Naive B cell (primary cell): Measurements from ENCODE around the gene ALOX5. TPM values are rescaled to one million over a fixed set of nuclear protein-coding genes. Genes with fewer than 3 reads are reported as not detected.
"Not testable (repeated sequence)": the region's sequence is repeated elsewhere in the genome, so short reads cannot be mapped to it uniquely, and the experiment has no call there.

Experiments
- ATAC-seq, 2 donors: fragments of 150-1000 bp; cut with Tn5 transposase; 2 replicates each; pipeline ENCODE4 v1.10.0; 2021; ENCODE audit warnings: low read depth in 2 of 2, mild to moderate bottlenecking in 2 of 2, moderate library complexity in 2 of 2
- DNase-seq: peaks from one replicate; pipeline ENCODE4 v3.0.0; 2022
- H3K27ac Mint-ChIP-seq, 6 donors: one replicate each; pipeline ENCODE4 v1.8.0; 2020 to 2022; ENCODE audit warnings: mild to moderate bottlenecking in 6 of 6, mixed read lengths in 6 of 6, moderate library complexity in 5 of 6, inconsistent platforms in 2 of 6
- H3K27me3 Mint-ChIP-seq, 3 donors: one replicate each; pipeline ENCODE4 v1.8.0; 2021 to 2022; ENCODE audit warnings: mixed read lengths in 3 of 3, mild to moderate bottlenecking in 1 of 3
- H3K36me3 Mint-ChIP-seq, 2 donors: one replicate each; pipeline ENCODE4 v1.8.0; 2020 to 2022; ENCODE audit warnings: mixed read lengths in 2 of 2, inconsistent platforms in 1 of 2, mild to moderate bottlenecking in 1 of 2
- H3K4me1 Mint-ChIP-seq, 3 donors: one replicate each; pipeline ENCODE4 v1.8.0; 2020 to 2022; ENCODE audit warnings: mixed read lengths in 3 of 3, inconsistent platforms in 1 of 3, mild to moderate bottlenecking in 1 of 3, moderate library complexity in 1 of 3
- H3K4me3 Mint-ChIP-seq, 8 donors: one replicate each; pipeline ENCODE4 v1.8.0; 2020 to 2022; ENCODE audit warnings: mild to moderate bottlenecking in 8 of 8, mixed read lengths in 8 of 8, moderate library complexity in 8 of 8, inconsistent platforms in 2 of 8
- H3K9me3 Mint-ChIP-seq, 7 donors: one replicate each; pipeline ENCODE4 v1.8.0; 2020 to 2022; ENCODE audit warnings: mixed read lengths in 7 of 7, mild to moderate bottlenecking in 5 of 7, inconsistent platforms in 2 of 7, moderate library complexity in 1 of 7
- polyA plus RNA-seq, 6 donors: library from polyadenylated mRNA; unstranded; fragments of 300-500 nt; fragmentation: Illumina TruSeq; gene quantifications; one replicate each; pipeline ENCODE4 v1.2.3, GENCODE V29; 2021; ENCODE audit warnings: low read depth in 6 of 6

Gene ALOX5
- polyA plus RNA-seq = 100 to 1,000 TPM; 120 to 202 (median 153) TPM

DNA sequence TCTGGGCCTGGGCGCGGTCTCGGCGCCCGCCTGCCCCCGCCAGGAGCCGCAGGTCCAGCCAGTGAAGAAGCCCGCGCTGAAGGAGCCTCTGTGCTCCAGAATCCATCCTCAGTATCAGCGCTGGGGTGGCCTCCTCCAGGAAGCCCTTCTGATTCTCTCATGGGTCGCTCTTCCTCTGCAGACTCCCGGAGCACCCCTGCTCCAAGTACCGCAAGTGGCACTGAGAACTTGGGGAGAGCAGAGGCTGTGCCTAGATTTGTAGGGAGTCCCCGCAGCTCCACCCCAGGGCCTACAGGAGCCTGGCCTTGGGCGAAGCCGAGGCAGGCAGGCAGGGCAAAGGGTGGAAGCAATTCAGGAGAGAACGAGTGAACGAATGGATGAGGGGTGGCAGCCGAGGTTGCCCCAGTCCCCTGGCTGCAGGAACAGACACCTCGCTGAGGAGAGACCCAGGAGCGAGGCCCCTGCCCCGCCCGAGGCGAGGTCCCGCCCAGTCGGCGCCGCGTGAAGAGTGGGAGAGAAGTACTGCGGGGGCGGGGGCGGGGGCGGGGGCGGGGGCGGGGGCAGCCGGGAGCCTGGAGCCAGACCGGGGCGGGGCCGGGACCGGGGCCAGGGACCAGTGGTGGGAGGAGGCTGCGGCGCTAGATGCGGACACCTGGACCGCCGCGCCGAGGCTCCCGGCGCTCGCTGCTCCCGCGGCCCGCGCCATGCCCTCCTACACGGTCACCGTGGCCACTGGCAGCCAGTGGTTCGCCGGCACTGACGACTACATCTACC is at the start of gene ALOX5:
ALOX5 (plus strand) TSS at position 641 of the 774 bp plus-strand sequence; CDS start at position 705, 64 bp downstream.
- peaks cover 67 to 86% (median 84%) of the 10 kb centered on the region in 3 donors for H3K4me1 Mint-ChIP-seq
- ATAC-seq = peak; percentile 41 to 43
- H3K36me3 Mint-ChIP-seq = peaks cover 0 to 14% of the 10 kb centered on the region in 2 donors
- no peaks in the 10 kb centered on the region for H3K27me3 Mint-ChIP-seq
- peak within 1 kb of the TSS; percentile 94 to 98 (median 97) for H3K4me3 Mint-ChIP-seq
- peak; percentile 64 for DNase-seq
- H3K27ac Mint-ChIP-seq = peak within 1 kb of the TSS; percentile 87 to 98 (median 96)
- H3K9me3 Mint-ChIP-seq = no peaks in the 10 kb centered on the region

DNA sequence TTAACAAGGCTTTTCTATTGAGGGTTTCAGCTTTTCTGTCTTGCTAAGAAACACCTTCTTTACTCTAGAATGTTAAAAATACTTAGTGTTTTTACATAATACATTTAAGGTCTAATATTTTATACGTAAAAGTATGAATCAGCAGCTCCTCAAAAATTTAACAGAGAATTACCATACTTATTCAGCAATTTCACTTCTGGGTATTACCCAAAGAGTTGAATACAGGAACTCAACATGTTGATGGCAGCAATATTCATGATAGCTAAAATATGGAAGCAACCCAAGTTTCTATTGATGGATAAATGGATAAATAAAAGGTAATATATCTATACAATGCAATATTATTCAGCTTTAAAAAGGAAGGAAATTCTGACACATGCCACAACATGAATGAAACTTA is 48.9 kb upstream of the ALOX5 start:
- no peak overlapping the region for H3K4me3 Mint-ChIP-seq
- no peak overlapping the region for H3K27ac Mint-ChIP-seq
- DNase-seq = no peak
- H3K4me1 Mint-ChIP-seq = peaks cover 0 to 4% (median 0%) of the 10 kb centered on the region in 3 donors
- no peak for ATAC-seq
- H3K36me3 Mint-ChIP-seq = peaks cover 0 to 12% of the 10 kb centered on the region in 2 donors
- peaks cover 6 to 52% (median 32%) of the 10 kb centered on the region in 7 donors for H3K9me3 Mint-ChIP-seq
- no peaks in the 10 kb centered on the region for H3K27me3 Mint-ChIP-seq

DNA sequence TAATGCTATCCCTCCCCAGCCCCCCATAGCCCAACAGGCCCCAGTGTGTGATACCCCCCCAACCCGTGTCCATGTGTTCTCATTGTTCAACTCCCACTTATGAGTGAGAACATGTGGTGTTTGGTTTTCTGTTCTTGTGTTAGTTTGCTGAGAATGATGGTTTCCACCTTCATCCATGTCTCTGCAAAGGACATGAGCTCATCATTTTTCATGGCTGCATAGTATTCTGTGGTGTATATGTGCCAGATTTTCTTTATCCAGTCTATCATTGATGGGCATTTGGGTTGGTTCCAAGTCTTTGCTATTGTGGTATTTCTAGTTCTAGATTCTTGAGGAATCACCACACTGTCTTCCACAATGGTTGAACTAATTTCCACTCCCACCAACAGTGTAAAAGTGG is 47.2 kb upstream of the ALOX5 start:
- not testable (repeated sequence) for H3K4me3 Mint-ChIP-seq, H3K4me1 Mint-ChIP-seq, DNase-seq, H3K27ac Mint-ChIP-seq, H3K27me3 Mint-ChIP-seq, ATAC-seq
- H3K36me3 Mint-ChIP-seq = peaks cover 3 to 12% of the 10 kb centered on the region in 2 donors
- H3K9me3 Mint-ChIP-seq = peaks cover 14 to 49% (median 33%) of the 10 kb centered on the region in 7 donors

DNA sequence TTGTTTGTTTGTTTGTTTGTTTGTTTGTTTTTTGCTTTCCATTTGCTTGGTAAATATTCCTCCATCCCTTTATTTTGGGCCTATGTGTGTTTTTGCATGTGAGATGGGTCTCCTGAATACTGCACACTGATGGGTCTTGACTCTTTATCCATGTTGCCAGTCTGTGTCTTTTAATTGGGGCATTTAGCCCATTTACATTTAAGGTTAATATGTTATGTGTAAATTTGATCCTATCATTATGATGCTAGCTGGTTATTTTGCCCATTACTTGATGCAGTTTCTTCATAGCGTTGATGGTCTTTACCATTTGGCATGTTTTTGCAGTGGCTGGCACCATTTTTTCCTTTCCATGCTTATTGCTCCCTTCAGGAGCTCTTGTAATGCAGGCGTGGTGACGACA is 42.2 kb upstream of the ALOX5 start:
- not testable (repeated sequence) for H3K4me1 Mint-ChIP-seq

DNA sequence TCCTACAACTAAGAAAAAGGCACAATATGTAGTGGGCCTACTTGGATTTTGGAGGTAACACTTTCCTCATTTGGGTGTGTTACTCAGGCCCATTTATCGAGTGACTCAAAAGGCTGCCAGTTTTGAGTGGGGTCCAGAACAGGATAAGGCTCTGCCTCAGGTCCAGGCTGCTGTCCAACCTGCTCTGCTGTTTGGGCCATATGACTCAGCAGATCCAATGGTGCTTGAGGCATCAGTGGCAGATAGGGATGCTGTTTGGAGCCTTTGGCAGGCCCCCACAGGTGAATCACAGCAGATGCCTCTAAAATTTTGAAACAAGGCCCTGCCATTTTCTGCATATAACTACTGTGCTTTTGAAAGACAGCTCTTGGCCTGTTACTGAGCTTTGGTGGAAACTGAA is 34.1 kb upstream of the ALOX5 start:
- no peak for ATAC-seq
- Mint-ChIP-seq H3K36me3 (peaks cover 0 to 15% of the 10 kb centered on the region in 2 donors), H3K4me3 (no peak overlapping the region), H3K4me1 (peaks cover 3 to 18% (median 16%) of the 10 kb centered on the region in 3 donors), H3K27me3 (no peaks in the 10 kb centered on the region), H3K9me3 (peaks cover 0 to 27% (median 11%) of the 10 kb centered on the region in 7 donors), H3K27ac (no peak overlapping the region)
- DNase-seq = no peak

More for the DNA sequence above, 42.2 kb upstream of the ALOX5 start:
- DNase-seq, H3K4me3 Mint-ChIP-seq, ATAC-seq, H3K27ac Mint-ChIP-seq: not testable (repeated sequence)
- peaks cover 5 to 11% of the 10 kb centered on the region in 2 donors for H3K36me3 Mint-ChIP-seq
- peaks cover 9 to 38% (median 23%) of the 10 kb centered on the region in 7 donors for H3K9me3 Mint-ChIP-seq
- peaks cover 0 to 11% (median 0%) of the 10 kb centered on the region in 3 donors for H3K27me3 Mint-ChIP-seq

DNA sequence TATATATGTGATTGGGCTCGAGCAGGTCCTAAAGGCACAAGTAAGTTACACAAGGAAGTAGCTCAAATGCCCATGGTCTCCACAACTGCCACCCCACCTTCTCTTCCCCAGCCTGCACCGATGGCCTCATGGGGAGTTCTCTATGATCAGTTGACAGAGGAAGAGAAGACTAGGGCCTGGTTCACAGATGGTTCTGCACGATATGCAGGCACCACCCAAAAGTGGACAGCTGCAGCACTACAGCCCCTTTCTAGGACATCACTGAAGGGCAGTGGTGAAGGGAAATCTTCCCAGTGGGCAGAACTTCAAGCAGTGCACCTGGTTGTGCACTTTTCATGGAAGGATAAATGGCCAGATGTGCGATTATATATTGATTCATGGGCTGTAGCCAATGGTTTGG is 33.6 kb upstream of the ALOX5 start:
- not testable (repeated sequence) for ATAC-seq, H3K4me3 Mint-ChIP-seq, H3K27me3 Mint-ChIP-seq, H3K27ac Mint-ChIP-seq, DNase-seq
- H3K9me3 Mint-ChIP-seq = peaks cover 0 to 27% (median 12%) of the 10 kb centered on the region in 7 donors
- H3K36me3 Mint-ChIP-seq = peaks cover 0 to 15% of the 10 kb centered on the region in 2 donors
- peaks cover 3 to 18% (median 16%) of the 10 kb centered on the region in 3 donors for H3K4me1 Mint-ChIP-seq

DNA sequence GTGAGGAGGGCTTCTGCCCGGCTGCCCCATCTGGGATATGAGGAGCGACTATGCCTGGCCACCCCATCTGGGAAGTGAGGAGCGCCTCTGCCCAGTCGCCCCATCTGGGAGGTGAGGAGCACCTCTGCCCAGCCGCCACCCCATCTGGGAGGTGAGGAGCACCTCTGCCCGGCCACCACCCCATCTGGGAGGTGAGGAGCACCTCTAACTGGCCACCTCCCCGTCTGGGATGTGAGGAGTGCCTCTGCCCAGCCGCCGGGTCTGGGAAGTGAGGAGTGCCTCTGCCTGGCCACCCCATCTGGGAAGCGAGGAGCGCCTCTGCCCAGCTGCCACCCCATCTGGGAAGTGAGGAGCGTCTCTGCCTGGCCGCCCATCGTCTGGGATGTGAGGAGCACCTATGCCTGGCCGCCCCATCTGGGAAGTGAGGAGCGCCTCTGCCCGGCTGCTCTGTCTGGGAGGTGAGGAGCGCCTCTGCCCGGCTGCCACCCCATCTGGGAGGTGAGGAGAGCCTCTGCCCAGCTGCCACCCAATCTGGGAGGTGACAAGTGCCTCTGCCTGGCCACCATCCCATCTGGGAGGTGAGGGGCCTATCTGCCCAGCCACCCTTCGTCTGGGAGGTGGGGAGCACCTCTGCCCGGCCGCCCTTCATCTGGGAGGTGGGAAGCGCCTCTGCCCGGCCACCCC is 27.2 kb upstream of the ALOX5 start:
- DNase-seq, H3K4me3 Mint-ChIP-seq, H3K36me3 Mint-ChIP-seq, H3K27me3 Mint-ChIP-seq, H3K27ac Mint-ChIP-seq, ATAC-seq: not testable (repeated sequence)
- peaks cover 0 to 21% (median 6%) of the 10 kb centered on the region in 7 donors for H3K9me3 Mint-ChIP-seq
- peaks cover 5 to 27% (median 15%) of the 10 kb centered on the region in 3 donors for H3K4me1 Mint-ChIP-seq

DNA sequence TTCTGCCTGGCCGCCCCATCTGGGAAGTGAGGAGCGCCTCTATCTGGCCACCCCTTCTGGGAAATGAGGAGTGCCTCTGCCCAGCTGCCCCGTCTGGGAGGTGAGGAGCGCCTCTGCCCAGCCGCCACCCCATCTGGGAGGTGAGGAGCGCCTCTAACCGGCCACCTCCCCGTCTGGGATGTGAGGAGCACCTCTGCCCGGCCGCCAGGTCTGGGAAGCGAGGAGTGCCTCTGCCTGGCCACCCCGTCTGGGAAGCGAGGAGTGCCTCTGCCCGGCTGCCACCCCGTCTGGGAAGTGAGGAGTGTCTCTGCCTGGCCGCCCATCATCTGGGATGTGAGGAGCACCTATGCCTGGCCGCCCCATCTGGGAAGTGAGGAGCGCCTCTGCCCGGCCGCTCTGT is 26.6 kb upstream of the ALOX5 start:
- Mint-ChIP-seq H3K9me3 (peaks cover 0 to 20% (median 6%) of the 10 kb centered on the region in 7 donors), H3K4me1 (peaks cover 11 to 28% (median 16%) of the 10 kb centered on the region in 3 donors)
- H3K36me3 Mint-ChIP-seq, ATAC-seq, H3K27ac Mint-ChIP-seq, H3K27me3 Mint-ChIP-seq, DNase-seq, H3K4me3 Mint-ChIP-seq: not testable (repeated sequence)

DNA sequence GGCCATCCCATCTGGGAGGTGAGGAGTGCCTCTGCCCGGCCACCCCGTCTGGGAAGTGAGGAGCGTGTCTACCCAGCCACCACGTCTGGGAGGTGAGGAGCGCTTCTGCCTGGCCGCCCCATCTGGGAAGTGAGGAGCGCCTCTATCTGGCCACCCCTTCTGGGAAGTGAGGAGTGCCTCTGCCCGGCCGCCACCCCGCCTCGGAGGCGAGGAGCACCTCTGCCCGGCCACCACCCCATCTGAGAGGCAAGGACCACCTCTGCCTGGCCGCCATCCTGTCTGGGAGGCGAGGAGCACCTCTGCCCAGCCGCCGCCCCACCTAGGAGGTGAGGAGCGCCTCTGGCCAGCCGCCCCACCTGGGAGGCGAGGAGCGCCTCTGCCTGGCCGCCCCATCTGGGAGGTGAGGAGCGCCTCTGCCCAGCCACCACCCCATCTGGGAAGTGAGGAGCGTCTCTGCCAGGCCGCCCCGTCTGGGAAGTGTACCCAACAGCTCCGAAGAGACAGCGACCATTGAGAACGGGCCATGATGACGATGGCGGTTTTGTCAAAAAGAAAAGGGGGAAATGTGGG is 25.7 kb upstream of the ALOX5 start:
- H3K4me3 Mint-ChIP-seq = peak overlapping the region in 1 of 8 donors; percentile 29
- not testable (repeated sequence) for ATAC-seq, H3K27me3 Mint-ChIP-seq, H3K27ac Mint-ChIP-seq, DNase-seq, H3K36me3 Mint-ChIP-seq
- H3K9me3 Mint-ChIP-seq = peaks cover 0 to 19% (median 6%) of the 10 kb centered on the region in 7 donors
- H3K4me1 Mint-ChIP-seq = peaks cover 19 to 30% (median 20%) of the 10 kb centered on the region in 3 donors

DNA sequence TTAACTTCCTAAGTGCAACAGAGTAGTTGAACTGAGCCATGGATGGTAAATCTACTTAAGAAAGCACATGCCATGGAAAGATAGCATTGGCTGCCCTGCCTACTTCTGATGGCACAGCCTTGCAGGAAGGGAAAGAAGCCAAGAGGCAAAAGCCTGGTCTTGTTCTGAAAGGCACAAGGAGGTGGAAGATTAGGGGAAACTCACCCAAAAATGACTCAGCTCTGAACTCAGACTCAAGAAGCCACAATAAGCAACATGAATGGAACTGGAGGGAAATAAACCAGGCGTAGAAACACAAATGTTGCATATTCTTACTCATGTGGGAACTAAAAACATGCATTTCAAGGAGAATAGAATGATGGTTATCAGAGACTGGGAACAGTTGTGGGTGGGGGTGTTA is 20.8 kb upstream of the ALOX5 start:
- peaks cover 43 to 60% (median 54%) of the 10 kb centered on the region in 3 donors for H3K4me1 Mint-ChIP-seq
- peaks cover 0 to 6% (median 0%) of the 10 kb centered on the region in 7 donors for H3K9me3 Mint-ChIP-seq
- H3K36me3 Mint-ChIP-seq = no peaks in the 10 kb centered on the region
- H3K27me3 Mint-ChIP-seq = no peaks in the 10 kb centered on the region
- no peak for ATAC-seq
- no peak overlapping the region for H3K4me3 Mint-ChIP-seq
- peak overlapping the region in 1 of 6 donors; percentile 82 for H3K27ac Mint-ChIP-seq
- no peak for DNase-seq

DNA sequence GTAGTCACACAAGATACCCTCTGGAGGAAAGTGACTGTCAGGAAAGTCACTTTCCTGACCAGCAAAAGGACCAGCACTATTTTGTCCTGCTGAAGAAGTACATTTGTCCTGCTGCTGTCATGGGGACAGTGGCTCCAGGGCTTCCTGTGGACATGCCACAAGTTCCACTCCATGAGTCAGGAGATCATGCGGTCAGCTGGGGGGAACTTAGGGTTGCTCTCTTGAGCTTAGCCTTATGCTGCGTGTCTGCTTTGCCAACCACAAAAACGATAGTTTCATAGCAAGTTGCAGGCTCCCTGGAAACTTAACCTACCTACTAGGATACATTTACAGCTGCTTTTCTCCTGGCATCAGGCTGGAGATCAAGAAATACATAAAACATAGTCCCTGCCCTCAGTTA is 19.8 kb upstream of the ALOX5 start:
- H3K4me3 Mint-ChIP-seq = peak overlapping the region in 1 of 8 donors; percentile 66
- H3K4me1 Mint-ChIP-seq = peaks cover 46 to 60% (median 55%) of the 10 kb centered on the region in 3 donors

DNA sequence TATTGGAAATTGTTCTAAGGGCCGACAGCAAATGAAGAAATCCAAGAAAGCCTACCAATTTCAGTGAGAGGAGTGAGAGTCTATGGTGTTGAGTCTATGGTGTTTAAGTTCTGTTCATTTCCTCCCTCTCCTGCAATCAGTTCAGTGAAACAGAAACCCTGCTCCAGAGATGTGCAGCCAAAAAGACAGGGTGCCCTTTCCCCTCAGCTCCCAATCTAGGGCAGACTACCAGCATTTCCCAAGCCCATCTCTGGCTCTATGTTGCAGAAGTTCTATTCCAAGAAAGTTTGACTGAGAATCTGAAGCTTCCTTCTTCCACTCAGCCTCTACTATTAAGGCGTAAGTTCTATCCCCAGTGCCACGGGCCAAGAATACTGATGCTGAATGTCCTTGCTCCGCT is 18.5 kb upstream of the ALOX5 start:
- Mint-ChIP-seq H3K27me3 (no peaks in the 10 kb centered on the region), H3K4me3 (no peak overlapping the region), H3K4me1 (peaks cover 53 to 65% (median 61%) of the 10 kb centered on the region in 3 donors), H3K27ac (peak overlapping the region in 2 of 6 donors; percentile 66 to 74), H3K36me3 (peaks cover 5 to 7% of the 10 kb centered on the region in 2 donors), H3K9me3 (peaks cover 0 to 4% (median 0%) of the 10 kb centered on the region in 7 donors)
- DNase-seq (no peak), ATAC-seq (no peak)

More for the DNA sequence above, 19.8 kb upstream of the ALOX5 start:
- no peak for ATAC-seq
- peak overlapping the region in 1 of 6 donors; percentile 54 for H3K27ac Mint-ChIP-seq
- no peaks in the 10 kb centered on the region for H3K36me3 Mint-ChIP-seq
- H3K27me3 Mint-ChIP-seq = no peaks in the 10 kb centered on the region
- no peak for DNase-seq
- H3K9me3 Mint-ChIP-seq = peaks cover 0 to 1% (median 0%) of the 10 kb centered on the region in 7 donors

DNA sequence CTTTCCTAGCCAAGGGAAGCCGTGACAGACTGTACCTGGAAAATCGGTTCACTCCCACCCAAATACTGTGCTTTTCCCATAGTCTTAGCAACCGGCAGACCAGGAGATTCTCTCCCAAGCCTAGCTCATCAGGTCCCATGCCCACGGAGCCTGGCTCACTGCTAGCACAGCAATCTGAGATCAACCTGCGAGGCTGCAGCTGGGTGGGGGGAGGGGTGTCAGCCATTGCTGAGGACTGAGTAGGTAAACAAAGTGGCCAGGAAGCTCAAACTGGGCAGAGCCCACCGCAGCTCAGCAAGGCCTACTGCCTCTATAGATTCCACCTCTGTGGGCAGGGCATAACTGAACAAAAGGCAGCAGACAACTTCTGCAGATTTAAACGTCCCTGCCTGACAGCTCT is 15.1 kb upstream of the ALOX5 start:
- Mint-ChIP-seq H3K4me1 (peaks cover 44 to 50% (median 48%) of the 10 kb centered on the region in 3 donors), H3K36me3 (peaks cover 5 to 14% of the 10 kb centered on the region in 2 donors)
- not testable (repeated sequence) for DNase-seq, H3K27me3 Mint-ChIP-seq, H3K27ac Mint-ChIP-seq, ATAC-seq, H3K4me3 Mint-ChIP-seq, H3K9me3 Mint-ChIP-seq
